Mesothelial cell of epicardium (in vitro differentiated cells): ENCODE results near the gene KLRG1. TPM values are rescaled to one million over a fixed set of nuclear protein-coding genes. Genes with fewer than 3 reads are reported as not detected.
A peak's percentile ranks its signal among the peaks of the same experiment; 100 is the strongest.

Experiments used
- DNase-seq, 2 experiments: peaks; one replicate each; pipeline ENCODE4 v3.0.0; 2021; ENCODE audit warnings: low spot score in 2 of 2; ENCODE audit not compliant: unreplicated experiment in 2 of 2
- H3K27ac Mint-ChIP-seq: 2 replicates; pipeline ENCODE4 v1.8.0; 2021; ENCODE audit warnings: mixed read lengths
- H3K27me3 Mint-ChIP-seq: 2 replicates; pipeline ENCODE4 v1.8.0; 2021; ENCODE audit warnings: low read depth, mixed read lengths
- H3K36me3 Mint-ChIP-seq: 2 replicates; pipeline ENCODE4 v1.8.0; 2021; ENCODE audit warnings: mixed read lengths
- H3K4me1 Mint-ChIP-seq: 2 replicates; pipeline ENCODE4 v1.8.0; 2021; ENCODE audit warnings: mixed read lengths
- H3K4me3 Mint-ChIP-seq: 2 replicates; pipeline ENCODE4 v1.8.0; 2021; ENCODE audit warnings: mild to moderate bottlenecking, moderate library complexity, mixed read lengths
- H3K9me3 Mint-ChIP-seq: 2 replicates; pipeline ENCODE4 v1.8.0; 2021; ENCODE audit warnings: mixed read lengths
- total RNA-seq: library from RNA; stranded (reverse); gene quantifications from 3 replicates; pipeline ENCODE4 v1.2.1, GENCODE V29; 2021
- TF ChIP-seq, protein P1 (sequence below): fragments of 200-600 bp; sonication (generic); IDR thresholded peaks from one replicate; pipeline ENCODE4 v1.5.0; 2021; ENCODE audit warnings: antibody characterized with exemption; ENCODE audit not compliant: unreplicated experiment

The KLRG1 gene
- 2.0 to 2.2 TPM (median 2.0 TPM) in 3 replicates for total RNA-seq

- DNase-seq, result no peak
- TF ChIP-seq, protein P1, sequence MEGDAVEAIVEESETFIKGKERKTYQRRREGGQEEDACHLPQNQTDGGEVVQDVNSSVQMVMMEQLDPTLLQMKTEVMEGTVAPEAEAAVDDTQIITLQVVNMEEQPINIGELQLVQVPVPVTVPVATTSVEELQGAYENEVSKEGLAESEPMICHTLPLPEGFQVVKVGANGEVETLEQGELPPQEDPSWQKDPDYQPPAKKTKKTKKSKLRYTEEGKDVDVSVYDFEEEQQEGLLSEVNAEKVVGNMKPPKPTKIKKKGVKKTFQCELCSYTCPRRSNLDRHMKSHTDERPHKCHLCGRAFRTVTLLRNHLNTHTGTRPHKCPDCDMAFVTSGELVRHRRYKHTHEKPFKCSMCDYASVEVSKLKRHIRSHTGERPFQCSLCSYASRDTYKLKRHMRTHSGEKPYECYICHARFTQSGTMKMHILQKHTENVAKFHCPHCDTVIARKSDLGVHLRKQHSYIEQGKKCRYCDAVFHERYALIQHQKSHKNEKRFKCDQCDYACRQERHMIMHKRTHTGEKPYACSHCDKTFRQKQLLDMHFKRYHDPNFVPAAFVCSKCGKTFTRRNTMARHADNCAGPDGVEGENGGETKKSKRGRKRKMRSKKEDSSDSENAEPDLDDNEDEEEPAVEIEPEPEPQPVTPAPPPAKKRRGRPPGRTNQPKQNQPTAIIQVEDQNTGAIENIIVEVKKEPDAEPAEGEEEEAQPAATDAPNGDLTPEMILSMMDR, result no peak
- no peak within 1 kb of the TSS for H3K4me3 Mint-ChIP-seq
- H3K4me1 Mint-ChIP-seq, result no peaks in the 10 kb centered on the region
- H3K36me3 Mint-ChIP-seq, result no peaks in the 10 kb centered on the region
- no peaks in the 10 kb centered on the region for H3K27me3 Mint-ChIP-seq
- no peaks in the 10 kb centered on the region for H3K9me3 Mint-ChIP-seq
- no peak within 1 kb of the TSS for H3K27ac Mint-ChIP-seq
Observed at GRCh38 chr12:8989413-8989812, at the start of gene KLRG1. Gene KLRG1 (plus strand): TSS chr12:8989546. CDS start chr12:8989636, 90 bp downstream.

DNA sequence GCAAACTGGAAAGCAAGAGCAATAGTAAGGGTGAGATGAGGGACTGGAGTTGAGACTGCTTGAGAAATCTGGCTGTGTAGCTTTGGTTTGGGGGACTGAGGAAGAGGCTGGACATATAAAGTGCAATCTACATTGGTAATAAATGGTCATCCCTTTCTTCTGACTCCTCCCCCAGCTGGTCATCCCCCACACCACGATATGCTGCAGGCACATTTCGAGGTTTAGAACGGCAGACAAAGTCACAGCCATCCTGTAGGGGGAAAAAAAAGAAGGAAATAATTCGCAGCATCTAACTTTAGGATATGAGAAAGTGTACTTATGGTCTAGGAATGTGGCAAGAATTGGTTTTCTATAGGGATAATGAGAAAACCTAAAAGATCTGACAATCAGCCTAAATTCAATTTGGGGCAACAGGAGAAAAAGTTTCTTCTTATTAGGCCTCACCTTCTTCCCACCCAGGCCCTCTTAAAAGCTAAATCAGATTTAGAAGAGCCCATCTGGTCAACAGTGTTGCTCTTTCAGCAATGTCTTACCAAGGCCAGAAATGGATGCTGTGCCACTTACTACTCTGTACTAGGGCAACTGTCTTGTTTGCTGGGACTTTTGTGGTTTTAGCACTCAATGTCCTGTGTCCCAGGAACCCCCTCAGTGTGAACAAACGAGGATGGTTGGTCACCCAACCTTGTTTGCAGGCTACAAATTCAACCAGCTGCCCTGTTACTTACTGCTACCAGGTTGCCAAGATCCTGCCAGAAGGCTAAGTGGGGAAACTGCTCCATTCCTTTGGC lies 47.5 kb upstream of the KLRG1 start:
- H3K27ac Mint-ChIP-seq, result peak overlapping the region; percentile 59
- no peaks in the 10 kb centered on the region for H3K27me3 Mint-ChIP-seq
- no peaks in the 10 kb centered on the region for H3K9me3 Mint-ChIP-seq

DNA sequence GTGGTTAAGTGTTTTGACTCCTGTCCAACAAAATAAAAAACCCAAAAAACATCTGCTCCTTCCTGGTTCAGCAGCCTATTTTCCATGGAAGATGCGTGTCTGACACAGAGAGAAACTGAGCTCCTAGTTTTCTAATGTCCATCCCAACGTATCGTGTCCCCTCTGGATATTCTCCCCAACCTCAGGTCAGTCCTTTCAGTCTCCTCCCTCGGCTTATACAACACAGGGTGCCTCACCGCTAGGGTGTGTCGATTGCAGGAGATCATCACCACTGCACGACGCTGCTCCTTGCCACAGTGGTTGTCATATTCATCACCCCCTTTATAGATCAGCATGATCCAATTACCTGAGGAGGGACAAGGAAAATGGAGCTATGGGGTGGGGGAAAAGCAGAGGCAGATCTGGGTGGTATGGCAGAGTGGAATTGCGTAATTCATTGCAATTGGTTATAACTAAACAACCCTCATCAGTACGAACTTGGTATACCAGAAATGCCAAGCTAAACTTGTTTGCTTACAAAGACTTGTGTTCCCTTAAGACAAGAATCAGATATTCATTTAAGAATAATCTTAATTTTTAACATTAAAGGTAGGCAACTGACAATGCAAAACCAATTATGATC lies 45.7 kb upstream of the KLRG1 start:
- H3K27ac Mint-ChIP-seq, result no peak overlapping the region
- no peak overlapping the region for H3K4me3 Mint-ChIP-seq
- no peaks in the 10 kb centered on the region for H3K27me3 Mint-ChIP-seq
- TF ChIP-seq, protein P1, result no peak
- H3K4me1 Mint-ChIP-seq, result peaks cover 12% of the 10 kb centered on the region
- no peaks in the 10 kb centered on the region for H3K9me3 Mint-ChIP-seq
- no peak for DNase-seq
- H3K36me3 Mint-ChIP-seq, result peaks cover 18% of the 10 kb centered on the region

More for the DNA sequence above, 47.5 kb upstream of the KLRG1 start:
- H3K36me3 Mint-ChIP-seq, result peaks cover 25% of the 10 kb centered on the region
- H3K4me1 Mint-ChIP-seq, result peaks cover 2% of the 10 kb centered on the region
- H3K4me3 Mint-ChIP-seq, result no peak overlapping the region
- TF ChIP-seq, protein P1, result no peak
- no peak for DNase-seq

DNA sequence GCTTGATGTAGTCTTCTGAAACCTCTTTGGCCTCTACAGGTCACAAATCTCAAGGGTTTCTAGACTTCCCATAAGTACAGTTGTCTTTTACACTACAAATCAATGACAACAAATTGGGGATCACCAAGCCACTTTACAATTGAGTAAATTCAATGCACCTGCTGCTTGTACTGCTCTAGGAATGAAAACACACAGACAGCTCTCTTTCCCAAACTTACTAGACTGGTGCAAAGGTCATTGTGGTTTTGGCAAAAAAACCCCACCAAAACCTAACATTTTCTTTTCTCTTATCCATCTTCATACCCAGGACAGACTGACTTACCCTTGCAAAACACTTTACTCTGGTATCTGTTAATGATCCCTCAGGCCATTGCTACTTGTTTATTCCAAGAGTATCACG lies 42.6 kb upstream of the KLRG1 start:
- Mint-ChIP-seq H3K27ac (no peak overlapping the region), H3K27me3 (no peaks in the 10 kb centered on the region), H3K36me3 (peaks cover 15% of the 10 kb centered on the region), H3K4me1 (peaks cover 18% of the 10 kb centered on the region), H3K9me3 (no peaks in the 10 kb centered on the region), H3K4me3 (no peak overlapping the region)
- TF ChIP-seq, protein P1, result no peak
- no peak for DNase-seq

DNA sequence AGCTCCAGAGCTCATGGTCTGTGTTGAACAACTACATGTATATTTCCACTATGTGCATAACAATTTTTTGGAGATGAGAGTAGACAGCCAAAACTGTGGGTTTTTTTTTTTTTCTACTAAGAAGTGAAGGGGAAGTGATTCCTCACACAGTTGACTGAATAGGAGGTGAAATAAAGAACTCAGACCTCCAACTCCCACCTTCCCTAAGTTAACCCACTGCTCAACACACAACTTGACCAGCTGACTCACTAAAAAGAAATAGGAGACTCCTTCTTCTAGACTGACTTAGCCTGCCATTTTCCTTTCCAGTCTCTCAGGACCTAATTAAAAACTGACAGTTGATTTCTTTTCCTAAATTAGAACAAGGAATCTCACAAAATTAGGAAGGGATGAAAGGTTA lies 41.6 kb upstream of the KLRG1 start:
- no peak overlapping the region for H3K4me3 Mint-ChIP-seq
- H3K4me1 Mint-ChIP-seq, result peaks cover 18% of the 10 kb centered on the region

More for the DNA sequence above, 41.6 kb upstream of the KLRG1 start:
- H3K27me3 Mint-ChIP-seq, result no peaks in the 10 kb centered on the region
- H3K27ac Mint-ChIP-seq, result no peak overlapping the region
- DNase-seq, result no peak
- peaks cover 11% of the 10 kb centered on the region for H3K36me3 Mint-ChIP-seq
- TF ChIP-seq, protein P1, result no peak
- peaks cover 3% of the 10 kb centered on the region for H3K9me3 Mint-ChIP-seq
